GM21576 (cell line): ENCODE data around the gene CLIP1.
A peak's percentile ranks its signal among the peaks of the same experiment; 100 is the strongest.
"Not testable (repeated sequence)": the region's sequence is repeated elsewhere in the genome, so short reads cannot be mapped to it uniquely, and the experiment has no call there.

Experiments used
- ATAC-seq: cut with Tn5 transposase; IDR thresholded peaks from one replicate; pipeline ENCODE4 v1.9.1; 2021; ENCODE audit warnings: mild to moderate bottlenecking, moderate library complexity; ENCODE audit not compliant: unreplicated experiment

CLIP1 gene

DNA sequence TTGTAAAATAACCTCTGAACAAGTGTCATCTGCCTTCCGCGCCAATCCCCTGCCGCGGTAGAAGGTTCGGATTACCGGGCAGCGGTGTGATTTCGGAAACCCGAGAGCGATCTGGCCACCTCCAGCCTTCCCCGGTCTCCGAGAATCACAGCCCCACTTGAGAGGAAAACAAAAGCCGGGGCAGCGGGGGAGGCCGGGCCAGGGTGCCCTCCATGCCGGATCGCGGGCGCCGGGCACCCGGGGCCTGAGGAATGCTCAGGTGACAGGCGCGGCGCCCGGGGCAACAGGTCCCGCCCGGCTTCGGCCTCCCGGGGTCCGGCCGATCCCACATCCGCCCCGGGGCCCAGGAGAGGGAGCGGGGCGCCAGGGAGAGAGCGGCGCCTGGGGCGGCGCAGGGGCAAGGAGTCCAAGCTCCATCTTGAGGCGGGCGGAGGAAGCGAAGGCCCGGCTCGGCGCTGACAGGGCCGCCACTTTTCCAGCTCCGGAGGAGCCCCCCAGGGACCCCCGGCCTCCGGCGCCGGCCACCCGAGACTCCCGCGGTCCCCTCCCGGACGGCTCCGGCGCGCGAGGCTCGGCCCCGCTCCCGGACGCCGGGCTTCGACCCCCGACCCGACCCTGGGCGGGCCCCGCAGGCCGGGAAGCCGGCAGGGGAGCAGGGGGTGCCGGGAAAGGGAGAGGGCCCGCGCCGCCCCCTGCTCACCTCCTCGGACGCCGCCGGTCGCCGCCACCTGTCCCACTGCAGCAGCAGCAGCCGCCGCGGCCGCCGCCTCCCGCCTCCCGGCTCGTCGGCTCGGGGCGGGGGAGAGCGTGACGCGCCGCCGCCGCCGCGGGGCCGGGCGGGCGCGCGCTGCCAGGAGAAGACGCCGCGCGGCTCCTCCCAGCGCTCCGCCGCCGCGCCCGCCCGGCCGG is at the start of gene CLIP1:
CLIP1 (minus strand) TSS at position 849 of the 909 bp plus-strand sequence. CDS start 42,217 bp downstream, outside the sequence.
- ATAC-seq: peak; percentile 45

GRCh38 chr12:122471324-122472226 is 49.1 kb upstream of the CLIP1 start:
- no peak for ATAC-seq

- ATAC-seq: not testable (repeated sequence)
These were observed 48.1 kb upstream of the CLIP1 start for GRCh38 chr12:122470576-122470975.

- ATAC-seq: not testable (repeated sequence)
These were observed 47.4 kb upstream of the CLIP1 start for GRCh38 chr12:122469856-122470255.

DNA sequence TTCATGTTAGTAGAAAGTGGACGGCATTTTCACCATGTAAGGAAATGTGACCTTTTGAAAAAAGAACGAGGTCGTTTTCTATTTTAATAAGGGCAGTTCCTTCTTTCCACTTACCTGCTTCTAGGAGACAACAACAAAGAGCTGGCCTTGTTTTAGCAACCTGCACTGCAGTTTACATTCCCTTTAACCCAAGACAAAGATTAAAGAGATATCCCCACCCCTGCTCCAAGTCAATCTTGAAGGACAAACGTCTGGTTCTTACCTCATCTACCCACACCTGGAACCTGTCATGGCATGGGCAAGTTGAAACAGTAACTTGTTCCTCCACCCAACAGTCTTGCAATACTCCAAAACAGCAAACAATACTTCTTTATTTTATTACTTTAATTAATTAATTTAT is 45.5 kb upstream of the CLIP1 start:
- no peak for ATAC-seq

GRCh38 chr12:122464317-122465042 is 42.0 kb upstream of the CLIP1 start:
- not testable (repeated sequence) for ATAC-seq

DNA sequence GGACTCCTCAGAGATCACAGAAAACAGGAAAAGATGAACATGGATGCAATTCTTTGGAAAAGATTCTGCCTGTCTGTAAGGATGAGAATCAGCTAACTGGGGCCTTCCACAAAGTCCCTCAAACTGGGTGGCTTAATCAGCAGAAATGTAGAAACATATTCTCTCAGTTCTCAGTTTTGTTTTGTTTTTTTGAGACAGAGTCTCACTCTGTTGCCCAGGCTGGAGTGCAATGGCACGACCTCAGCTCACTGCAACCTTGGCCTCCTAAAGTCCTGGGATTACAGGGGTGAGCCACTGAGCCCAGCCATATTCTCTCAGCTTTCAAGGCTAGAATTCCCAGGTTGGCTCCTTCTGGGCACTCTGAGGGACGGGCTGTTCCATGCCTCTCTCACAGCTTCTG is 38.2 kb upstream of the CLIP1 start:
- no peak for ATAC-seq

- no peak for ATAC-seq
These were observed 37.6 kb upstream of the CLIP1 start for GRCh38 chr12:122460061-122460460.

- no peak for ATAC-seq
These were observed 36.7 kb upstream of the CLIP1 start for GRCh38 chr12:122459211-122459610.

DNA sequence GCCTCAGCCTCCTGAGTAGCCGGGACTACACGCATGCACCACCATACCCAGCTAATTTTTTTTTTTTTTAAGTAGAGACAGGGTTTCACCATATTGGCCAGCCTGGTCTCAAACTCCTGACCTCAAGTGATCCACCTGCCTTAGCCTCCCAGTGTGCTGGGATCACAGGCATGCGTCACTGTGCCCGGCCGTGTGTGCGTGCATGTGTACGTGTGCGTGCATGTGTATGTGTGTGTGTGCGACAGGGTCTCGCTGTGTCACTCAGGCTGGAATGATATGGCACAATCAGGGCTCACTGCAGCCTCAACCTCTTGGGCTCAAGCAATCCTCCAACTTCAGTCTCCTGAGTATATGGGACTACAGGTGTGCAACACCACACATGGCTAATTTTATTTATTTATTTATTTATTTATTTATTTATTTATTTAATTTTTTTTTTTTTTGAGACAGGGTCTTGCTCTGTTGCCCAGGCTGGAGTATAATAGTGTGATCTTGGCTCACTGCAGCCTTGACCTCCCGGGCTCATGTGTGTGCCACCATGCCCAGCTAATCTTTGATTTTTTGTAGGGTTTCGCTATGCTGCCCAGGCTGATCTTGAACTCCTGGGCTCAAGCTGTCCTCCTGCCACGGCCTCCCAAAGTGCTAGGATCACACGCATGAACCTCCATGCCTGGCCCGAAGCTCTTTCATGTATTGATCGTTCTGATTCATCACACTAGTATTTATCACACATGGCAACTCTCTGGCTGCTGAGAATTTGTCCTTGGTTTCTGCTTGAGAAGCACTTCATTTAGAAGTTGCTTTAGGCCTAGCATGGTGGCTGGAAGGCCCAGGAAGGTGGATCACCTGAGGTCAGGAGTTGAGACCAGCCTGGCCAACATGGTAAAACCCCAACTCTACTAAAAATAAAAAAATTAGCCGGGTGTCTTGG is 35.9 kb upstream of the CLIP1 start:
- ATAC-seq: no peak

- no peak for ATAC-seq
These were observed 35.2 kb upstream of the CLIP1 start for GRCh38 chr12:122457627-122458026.

DNA sequence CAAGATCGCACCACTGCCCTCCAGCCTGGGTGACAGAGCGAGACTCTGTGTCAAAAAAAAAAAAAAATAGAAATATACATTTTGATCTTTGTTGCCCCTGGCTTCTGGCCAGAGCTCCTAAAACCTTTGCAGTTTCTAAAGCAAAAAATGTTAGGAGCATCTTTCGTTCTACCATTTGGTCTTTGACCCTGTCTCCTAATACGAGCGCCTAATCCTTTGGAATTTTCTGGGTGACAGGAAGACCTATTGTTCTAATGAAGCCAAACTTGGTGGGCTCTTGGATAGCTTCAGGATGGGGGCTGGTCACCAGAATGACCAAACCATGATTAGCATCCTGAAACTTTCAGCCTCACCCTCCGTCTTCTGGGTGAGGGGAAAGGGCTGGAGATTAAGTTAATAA is 32.3 kb upstream of the CLIP1 start:
- ATAC-seq: no peak

GRCh38 chr12:122454250-122454721 is 31.8 kb upstream of the CLIP1 start:
- ATAC-seq: no peak

DNA sequence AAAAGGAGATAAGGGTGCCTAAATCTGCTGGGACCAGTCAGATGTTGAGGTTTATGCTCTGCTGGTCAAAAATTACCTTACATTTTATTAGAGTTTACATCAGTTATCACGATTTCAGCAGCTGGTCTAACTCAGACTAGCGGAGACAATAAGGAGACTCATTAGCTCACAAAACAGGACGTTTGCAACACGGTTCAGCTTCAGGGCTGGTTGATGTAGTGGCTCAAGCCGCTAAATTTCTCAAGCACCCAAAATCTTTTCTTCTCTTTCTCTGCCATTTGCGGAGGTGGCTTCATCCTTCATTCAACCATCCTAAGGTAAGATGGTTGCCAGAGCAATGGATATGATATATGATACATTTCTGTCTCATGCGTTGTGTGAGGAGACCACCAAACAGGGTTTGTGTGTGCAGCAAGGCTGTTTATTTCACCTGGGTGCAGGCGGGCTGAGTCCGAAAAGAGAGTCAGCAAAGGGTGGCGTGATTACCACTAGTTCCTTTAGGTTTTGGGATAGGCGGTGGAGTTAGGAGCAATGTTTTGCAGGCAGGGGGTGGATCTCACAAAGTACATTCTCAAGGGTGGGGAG is 30.3 kb upstream of the CLIP1 start:
- ATAC-seq: no peak

DNA sequence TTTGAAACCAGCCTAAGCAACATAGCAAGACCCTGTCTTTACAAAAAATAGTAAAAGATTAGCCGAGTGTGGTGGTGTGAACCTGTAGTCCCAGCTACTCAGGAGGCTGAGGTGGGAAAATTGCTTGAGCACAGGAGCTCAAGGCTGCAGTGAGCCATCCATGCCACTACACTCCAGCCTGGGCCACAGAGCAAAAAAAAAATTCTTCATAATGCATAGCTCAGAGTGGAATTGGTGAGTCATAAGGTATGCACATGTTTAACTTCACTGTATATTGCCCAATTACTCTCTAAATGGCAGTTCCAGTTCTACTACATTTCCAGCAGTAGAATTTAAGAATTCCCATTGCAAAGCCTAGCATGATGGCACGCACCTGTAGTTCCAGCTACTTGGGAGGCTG is 26.8 kb upstream of the CLIP1 start:
- no peak for ATAC-seq

GRCh38 chr12:122447825-122448224 is 25.4 kb upstream of the CLIP1 start:
- not testable (repeated sequence) for ATAC-seq

DNA sequence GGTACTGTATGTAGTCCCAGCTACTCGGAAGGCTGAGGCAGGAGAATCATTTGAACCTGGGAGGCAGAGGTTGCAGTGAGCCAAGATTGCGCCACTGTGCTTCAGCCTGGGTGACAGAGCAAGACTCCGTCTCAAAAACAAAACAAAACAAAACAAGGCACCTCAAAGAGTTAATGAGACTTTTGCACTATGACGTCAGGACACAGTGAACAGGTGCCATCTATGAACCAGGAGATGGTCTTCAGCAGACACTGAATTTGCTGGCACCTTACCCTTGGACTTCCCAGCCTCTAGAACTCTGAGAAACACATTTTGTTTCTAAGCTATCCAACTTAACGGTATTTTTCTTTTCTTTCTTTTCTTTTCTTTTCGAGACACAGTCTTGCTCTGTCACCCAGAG is 23.9 kb upstream of the CLIP1 start:
- not testable (repeated sequence) for ATAC-seq

- not testable (repeated sequence) for ATAC-seq
These were observed 21.6 kb upstream of the CLIP1 start for GRCh38 chr12:122444071-122444470.

GRCh38 chr12:122438822-122439221 is 16.4 kb upstream of the CLIP1 start:
- ATAC-seq: not testable (repeated sequence)
